Cardiac fibroblast (primary cell): ENCODE measurements around the gene PROM1.

Experiments
- DNase-seq, 2 donors: peaks; one replicate each; pipeline versions ENCODE4 v3.0.0 to v3.0.0-alpha.2; 2010; ENCODE audit warnings: low read depth in 2 of 2
- H3K4me3 ChIP-seq, 2 donors: replicated peaks in 1 of 2; 1 replicate in 1 of 2; 2 replicates in 1 of 2; pipeline ENCODE4 v1.5.1; 2011; ENCODE audit warnings: low read depth in 2 of 2, low read length in 2 of 2, mild to moderate bottlenecking in 2 of 2, moderate library complexity in 1 of 2
- TF ChIP-seq, protein P1 (sequence below): IDR thresholded peaks from one replicate; pipeline ENCODE4 v1.5.1; 2011; ENCODE audit warnings: low read depth, mild to moderate bottlenecking, low read length, inconsistent platforms

Gene PROM1

GRCh38 chr4:15958562-15958961 lies 125.3 kb downstream of the PROM1 start:
- no peak overlapping the region for H3K4me3 ChIP-seq
- no peak for DNase-seq
- TF ChIP-seq, protein P1, sequence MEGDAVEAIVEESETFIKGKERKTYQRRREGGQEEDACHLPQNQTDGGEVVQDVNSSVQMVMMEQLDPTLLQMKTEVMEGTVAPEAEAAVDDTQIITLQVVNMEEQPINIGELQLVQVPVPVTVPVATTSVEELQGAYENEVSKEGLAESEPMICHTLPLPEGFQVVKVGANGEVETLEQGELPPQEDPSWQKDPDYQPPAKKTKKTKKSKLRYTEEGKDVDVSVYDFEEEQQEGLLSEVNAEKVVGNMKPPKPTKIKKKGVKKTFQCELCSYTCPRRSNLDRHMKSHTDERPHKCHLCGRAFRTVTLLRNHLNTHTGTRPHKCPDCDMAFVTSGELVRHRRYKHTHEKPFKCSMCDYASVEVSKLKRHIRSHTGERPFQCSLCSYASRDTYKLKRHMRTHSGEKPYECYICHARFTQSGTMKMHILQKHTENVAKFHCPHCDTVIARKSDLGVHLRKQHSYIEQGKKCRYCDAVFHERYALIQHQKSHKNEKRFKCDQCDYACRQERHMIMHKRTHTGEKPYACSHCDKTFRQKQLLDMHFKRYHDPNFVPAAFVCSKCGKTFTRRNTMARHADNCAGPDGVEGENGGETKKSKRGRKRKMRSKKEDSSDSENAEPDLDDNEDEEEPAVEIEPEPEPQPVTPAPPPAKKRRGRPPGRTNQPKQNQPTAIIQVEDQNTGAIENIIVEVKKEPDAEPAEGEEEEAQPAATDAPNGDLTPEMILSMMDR: no peak

- DNase-seq: peak; percentile 64 to 71
- no peak overlapping the region for H3K4me3 ChIP-seq
- TF ChIP-seq, protein P1: peak; percentile 97
Observed at GRCh38 chr4:15956179-15956850, 127.5 kb downstream of the PROM1 start.

- no peak overlapping the region for H3K4me3 ChIP-seq
- peak; percentile 7 to 24 for DNase-seq
- TF ChIP-seq, protein P1: peak; percentile 44
Observed at GRCh38 chr4:15955670-15956069, 128.2 kb downstream of the PROM1 start.

DNA sequence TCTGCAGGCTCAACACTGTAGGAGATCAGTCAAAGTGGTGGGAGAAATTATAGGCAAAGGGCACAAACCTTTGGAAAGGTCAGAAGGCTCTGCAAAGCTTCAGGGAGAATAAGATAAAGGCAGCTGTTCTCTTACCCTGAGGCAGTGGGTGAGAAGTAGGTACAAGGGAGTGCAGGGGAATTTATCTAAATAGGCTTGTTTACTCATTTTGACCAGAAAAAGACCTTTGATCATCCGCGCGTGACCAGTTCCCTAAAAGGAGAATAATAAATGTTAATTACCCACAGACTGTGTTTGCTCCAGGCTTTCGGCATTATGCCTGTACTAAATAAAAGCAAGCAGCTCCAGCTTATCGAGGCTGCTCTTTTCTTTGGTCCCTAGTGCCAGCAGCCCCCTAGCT lies 130.2 kb downstream of the PROM1 start:
- H3K4me3 ChIP-seq: no peak overlapping the region
- DNase-seq: no peak
- TF ChIP-seq, protein P1: no peak

DNA sequence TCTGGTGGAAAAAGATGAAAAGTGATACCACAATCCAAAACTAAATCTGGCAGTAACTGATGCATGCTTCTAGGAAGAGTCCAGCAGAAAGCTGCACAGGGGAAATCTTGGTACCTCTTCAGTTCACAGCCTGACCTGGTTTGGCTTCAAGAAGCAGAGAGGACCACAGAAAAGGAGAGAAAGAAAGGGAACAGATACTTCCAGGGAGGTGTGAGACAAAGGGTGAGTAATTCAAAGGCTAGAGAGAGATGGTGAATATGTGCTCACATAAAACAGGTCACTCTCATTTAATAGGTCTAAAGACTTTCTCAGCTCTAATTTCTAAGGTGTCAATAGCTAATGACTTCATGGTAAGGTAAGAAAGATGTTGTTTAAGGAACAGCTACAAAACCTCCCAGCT lies 132.0 kb downstream of the PROM1 start:
- no peak for DNase-seq
- TF ChIP-seq, protein P1: no peak
- no peak overlapping the region for H3K4me3 ChIP-seq

DNA sequence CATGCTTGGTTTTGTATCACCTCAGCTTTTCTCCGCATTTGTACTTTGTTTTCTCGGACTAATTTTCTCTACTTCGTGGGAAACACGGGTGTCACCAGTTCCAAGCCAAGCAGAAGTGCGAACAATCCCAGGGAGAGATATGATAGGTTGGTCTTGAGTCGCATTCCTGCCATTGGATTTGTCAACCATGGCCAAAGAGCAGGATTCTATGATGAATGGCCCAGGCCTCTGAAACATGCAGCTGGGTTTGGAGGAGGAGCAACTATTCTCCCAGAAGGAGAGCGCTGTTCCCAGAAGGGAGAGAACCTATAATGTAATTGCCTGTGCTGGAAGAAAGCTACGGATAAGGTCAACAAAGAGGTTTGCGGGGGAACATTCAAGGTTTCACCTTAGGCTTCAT lies 135.0 kb downstream of the PROM1 start:
- no peak overlapping the region for H3K4me3 ChIP-seq
- TF ChIP-seq, protein P1: no peak
- DNase-seq: no peak

- no peak for DNase-seq
- H3K4me3 ChIP-seq: no peak overlapping the region
- TF ChIP-seq, protein P1: no peak
Observed at GRCh38 chr4:15947684-15948083, 136.1 kb downstream of the PROM1 start.
